ENCODE data around the gene CCDC97. TPM values are rescaled to one million over a fixed set of nuclear protein-coding genes. Genes with fewer than 3 reads are reported as not detected.

Gene CCDC97
- total and polyA plus RNA-seq, 8 donors: 25.3 to 36.9 (median 31.9) TPM

DNA sequence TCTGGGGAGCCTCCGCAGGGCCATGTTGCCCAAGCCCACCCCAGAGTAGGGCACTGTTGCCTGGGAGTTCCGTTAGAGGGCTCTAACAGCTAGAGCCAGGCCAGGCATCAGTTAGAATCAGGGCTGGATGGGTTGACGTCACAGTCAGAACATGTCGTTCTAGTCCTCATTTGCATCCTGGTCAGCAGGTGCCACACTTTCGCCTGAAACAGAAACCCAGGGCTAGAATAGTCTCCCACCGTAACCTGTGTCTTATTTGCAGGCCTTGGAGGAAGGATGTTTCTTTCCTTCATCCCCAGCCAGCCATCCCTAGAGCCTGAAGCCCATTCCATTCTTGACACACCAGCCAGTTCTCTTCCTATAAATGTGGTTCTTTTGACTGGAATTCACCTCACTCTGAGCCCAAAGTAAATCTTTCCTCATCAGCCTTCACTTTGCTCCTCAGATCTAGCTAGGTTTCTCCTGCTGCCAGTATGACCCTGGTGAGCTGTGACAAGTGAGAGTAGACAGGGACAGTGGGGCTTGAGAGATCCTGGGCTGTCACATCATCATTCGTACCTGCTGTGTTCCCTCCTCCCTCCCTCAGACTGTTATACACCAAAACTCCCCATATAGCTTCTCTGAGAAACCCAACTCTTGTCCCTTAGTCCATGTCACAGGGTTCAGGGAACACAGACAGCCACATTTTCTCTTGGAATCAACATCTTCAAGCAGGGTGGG, 12.2 kb upstream of the CCDC97 start:
- Histone ChIP-seq H3K27me3 (no peaks in the 10 kb centered on the region), H3K4me3 (no peak overlapping the region), H3K4me1 (peaks cover 45 to 63% of the 10 kb centered on the region in 2 donors), H3K9me3 (no peaks in the 10 kb centered on the region), H3K36me3 (peaks cover 0 to 96% of the 10 kb centered on the region in 2 donors), H3K27ac (peak overlapping the region; percentile 77 to 88)
- intact Hi-C loops (cut with DNase I): no loop called here
- no peak for DNase-seq
- ATAC-seq: peak; percentile 2
- no peak for TF ChIP-seq CTCF (IDR thresholded peaks at IDR 0.05)

- DNase-seq (peak; percentile 61 to 93 (median 90)), ATAC-seq (peak; percentile 80)
- Histone ChIP-seq H3K27ac (peak overlapping the region; percentile 77 to 88), H3K4me3 (no peak overlapping the region), H3K4me1 (peaks cover 45 to 67% of the 10 kb centered on the region in 2 donors), H3K9me3 (no peaks in the 10 kb centered on the region), H3K36me3 (peaks cover 0 to 96% of the 10 kb centered on the region in 2 donors), H3K27me3 (no peaks in the 10 kb centered on the region)
- TF ChIP-seq CTCF (IDR thresholded peaks at IDR 0.05): no peak
- intact Hi-C loops (cut with DNase I): no loop called here
Measured at GRCh38 chr19:41298348-41298964, 11.5 kb upstream of the CCDC97 start.

- intact Hi-C loops (cut with DNase I): no loop called here
- Histone ChIP-seq H3K9me3 (no peaks in the 10 kb centered on the region), H3K27me3 (no peaks in the 10 kb centered on the region), H3K36me3 (peaks cover 0 to 96% of the 10 kb centered on the region in 2 donors), H3K4me3 (no peak overlapping the region), H3K4me1 (peaks cover 45 to 67% of the 10 kb centered on the region in 2 donors), H3K27ac (peak overlapping the region; percentile 77 to 88)
- DNase-seq (no peak), ATAC-seq (no peak)
- no peak for TF ChIP-seq CTCF (IDR thresholded peaks at IDR 0.05)
Measured at GRCh38 chr19:41299046-41299754, 10.8 kb upstream of the CCDC97 start.

DNA sequence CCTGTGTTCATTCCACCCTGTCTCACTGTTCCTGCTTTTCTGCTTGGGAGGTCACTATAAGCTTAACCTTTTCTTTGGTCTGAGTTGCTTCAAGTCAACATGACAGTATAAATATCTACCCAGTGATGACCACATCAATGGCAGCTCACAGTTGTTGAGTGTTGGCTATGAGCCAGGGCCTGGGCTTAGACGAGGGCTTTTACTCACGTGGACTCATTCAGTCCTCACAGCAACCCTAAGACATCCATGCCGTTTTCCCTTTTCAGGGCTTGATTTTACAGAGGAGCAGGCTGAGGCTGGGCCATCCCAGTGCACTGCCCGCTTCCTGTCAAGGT, 10.2 kb upstream of the CCDC97 start:
- Histone ChIP-seq H3K4me1 (peaks cover 45 to 67% of the 10 kb centered on the region in 2 donors), H3K9me3 (no peaks in the 10 kb centered on the region), H3K27ac (peak overlapping the region; percentile 77 to 88), H3K4me3 (no peak overlapping the region), H3K36me3 (peaks cover 0 to 96% of the 10 kb centered on the region in 2 donors), H3K27me3 (no peaks in the 10 kb centered on the region)
- intact Hi-C loops (cut with DNase I): no loop called here
- ATAC-seq (peak; percentile 3), DNase-seq (peak in 3 of 4 donors; percentile 31 to 76 (median 64))
- TF ChIP-seq CTCF (IDR thresholded peaks at IDR 0.05): no peak

DNA sequence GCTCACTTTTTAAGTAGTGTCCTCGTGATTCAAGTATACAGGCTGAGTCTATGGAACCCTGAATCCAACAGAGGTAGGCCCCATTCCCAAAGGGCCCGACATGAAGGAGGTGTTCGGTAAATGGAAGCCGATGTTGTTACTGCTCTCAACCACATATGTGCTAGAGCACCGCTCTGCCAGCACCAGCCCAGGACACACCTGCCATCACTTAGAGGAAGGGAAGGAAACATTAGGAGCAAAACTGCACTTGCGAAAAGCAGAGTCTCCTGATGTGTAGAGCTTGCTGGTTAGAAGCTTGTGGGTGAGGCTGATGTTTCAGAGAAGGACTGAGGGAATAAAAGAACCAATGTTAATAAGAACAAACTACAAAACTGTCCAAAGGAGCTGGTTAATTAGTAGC, 9.4 kb upstream of the CCDC97 start:
- ATAC-seq (no peak), DNase-seq (no peak)
- Histone ChIP-seq H3K27me3 (no peaks in the 10 kb centered on the region), H3K27ac (peak overlapping the region; percentile 77 to 88), H3K4me1 (peaks cover 41 to 63% of the 10 kb centered on the region in 2 donors), H3K4me3 (no peak overlapping the region), H3K36me3 (peaks cover 0 to 96% of the 10 kb centered on the region in 2 donors), H3K9me3 (no peaks in the 10 kb centered on the region)
- intact Hi-C loops (cut with DNase I): no loop called here
- TF ChIP-seq CTCF (IDR thresholded peaks at IDR 0.05): no peak

Measured in left lung (tissue), 10 donors.